OCI-LY7 (cell line): ENCODE data around the gene CCNC. TPM values are rescaled to one million over a fixed set of nuclear protein-coding genes. Genes with fewer than 3 reads are reported as not detected.

ENCODE experiments used
- BruUV-seq: library from RNA; stranded (reverse); fragments of 400-500 nt; replicated peaks from 2 replicates; lab custom pipeline; 2021; lab: Mats Ljungman, UMichigan
- CTCF ChIA-PET: fragments of 300-600 bp; sonication (Branson Sonifier 250); formaldehyde crosslinking; loops from one replicate; lab custom pipeline; 2022; ENCODE audit warnings: antibody characterized with exemption; ENCODE audit not compliant: unreplicated experiment; lab: Charles Lee
- POLR2A ChIA-PET: fragments of 300-600 bp; sonication (Branson Sonifier 250); formaldehyde crosslinking; loops from one replicate; lab custom pipeline; 2022; ENCODE audit warnings: antibody characterized with exemption; lab: Charles Lee
- DNase-seq: peaks from one replicate; pipeline ENCODE4 v3.0.0-alpha.2; 2015; ENCODE audit warnings: low spot score
- H2AFZ ChIP-seq: fragments of 200-600 bp; sonication (generic), shearing (Covaris generic); 2 replicates; pipeline ENCODE4 v1.6.1; 2014; ENCODE audit warnings: mild to moderate bottlenecking, antibody characterized with exemption, low read length, moderate library complexity
- H3K27ac ChIP-seq: fragments of 200-600 bp; sonication (generic); 2 replicates; pipeline ENCODE4 v1.5.1; 2014; ENCODE audit warnings: mixed run types, low read depth, mild to moderate bottlenecking, moderate library complexity, low read length, inconsistent platforms; ENCODE audit not compliant: poor library complexity, severe bottlenecking
- H3K36me3 ChIP-seq: fragments of 200-600 bp; sonication (generic); 2 replicates; pipeline ENCODE4 v1.6.1; 2014; ENCODE audit warnings: mild to moderate bottlenecking, antibody characterized with exemption, low read length, moderate library complexity, mixed read lengths; ENCODE audit not compliant: insufficient read depth
- H3K4me1 ChIP-seq: fragments of 200-600 bp; sonication (generic); 2 replicates; pipeline ENCODE4 v1.5.1; 2014; ENCODE audit warnings: mild to moderate bottlenecking, low read length; ENCODE audit not compliant: insufficient read depth, poor library complexity, severe bottlenecking
- H3K4me2 ChIP-seq: fragments of 200-600 bp; sonication (generic); 2 replicates; pipeline ENCODE4 v1.6.1; 2014; ENCODE audit warnings: mild to moderate bottlenecking, low read length
- H3K4me3 ChIP-seq: fragments of 200-600 bp; sonication (generic); 2 replicates; pipeline ENCODE4 v1.5.1; 2014; ENCODE audit warnings: mild to moderate bottlenecking, low read depth, low read length; ENCODE audit not compliant: poor library complexity, severe bottlenecking
- H3K79me2 ChIP-seq: fragments of 200-600 bp; sonication (generic); 2 replicates; pipeline ENCODE4 v1.6.1; 2016; ENCODE audit warnings: low read depth, mild to moderate bottlenecking, low read length, moderate library complexity, mixed read lengths; ENCODE audit not compliant: insufficient read depth
- H3K9me2 ChIP-seq: fragments of 200-600 bp; sonication (generic); 2 replicates; pipeline ENCODE4 v1.6.1; 2016; ENCODE audit warnings: mild to moderate bottlenecking, low read length, mixed read lengths; ENCODE audit not compliant: insufficient read depth
- H3K9me3 ChIP-seq: fragments of 200-600 bp; sonication (generic); 2 replicates; pipeline ENCODE4 v1.6.1; 2014; ENCODE audit warnings: mild to moderate bottlenecking, mixed run types, low read length, mixed read lengths
- H4K20me1 ChIP-seq: fragments of 200-600 bp; sonication (generic); 2 replicates; pipeline ENCODE4 v1.6.1; 2014; ENCODE audit warnings: mild to moderate bottlenecking, antibody characterized with exemption, low read length, moderate library complexity, mixed read lengths; ENCODE audit not compliant: insufficient read depth
- CTCF ChIP-seq: fragments of 200-600 bp; sonication (generic); conservative IDR thresholded peaks from 2 replicates; pipeline ENCODE4 v1.5.1; 2014; ENCODE audit warnings: mild to moderate bottlenecking, antibody characterized with exemption, low read length, moderate library complexity, mixed read lengths
- EZH2phosphoT487 ChIP-seq: fragments of 200-600 bp; sonication (generic); IDR thresholded peaks from 2 replicates; pipeline ENCODE4 v1.6.1; 2018; ENCODE audit warnings: low read depth, borderline replicate concordance, mild to moderate bottlenecking, mixed run types, antibody characterized with exemption, low read length, moderate library complexity, mixed read lengths
- intact Hi-C: fragments of 100-400 bp; cut with micrococcal nuclease; formaldehyde crosslinking; loops from one replicate; pipeline ENCODE4 v1.10.0; 2022; ENCODE audit not compliant: unreplicated experiment
- total RNA-seq, 2 experiments: library from RNA; depleted of rRNA in 1 of 2; stranded (reverse); fragments of >200 nt in 1 of 2; shearing (Covaris generic) in 1 of 2; gene quantifications; 2 replicates each; pipeline ENCODE4 v1.2.3, GENCODE V29; 2014 to 2022

Gene CCNC
- total RNA-seq, 2 experiments from 2014 or later, result 58.4 to 91.9 TPM

- H2AFZ ChIP-seq, result no peak within 1 kb of the TSS
- H3K4me1 ChIP-seq, result no peaks in the 10 kb centered on the region
- intact Hi-C loops, result no loop called here
- ChIA-PET CTCF (no interaction called here), POLR2A (no interaction called here)
- no peaks in the 10 kb centered on the region for H3K9me2 ChIP-seq
- H3K4me2 ChIP-seq, result no peak within 1 kb of the TSS
- no peak within 1 kb of the TSS for H3K27ac ChIP-seq
- DNase-seq, result no peak
- BruUV-seq, result no TSS peak
- no peaks in the 10 kb centered on the region for H4K20me1 ChIP-seq
- H3K79me2 ChIP-seq, result no peaks in the 10 kb centered on the region
- no peaks in the 10 kb centered on the region for H3K36me3 ChIP-seq
- TF ChIP-seq EZH2phosphoT487 (no peak), CTCF (no peak)
- no peaks in the 10 kb centered on the region for H3K9me3 ChIP-seq
- no peak within 1 kb of the TSS for H3K4me3 ChIP-seq
Observed at GRCh38 chr6:99606656-99607415, 38.4 kb upstream of the CCNC start, which contains the start of gene PRDM13. TSS of gene PRDM13 (plus strand) at chr6:99606833. CDS start at chr6:99607035, 202 bp downstream.

DNA sequence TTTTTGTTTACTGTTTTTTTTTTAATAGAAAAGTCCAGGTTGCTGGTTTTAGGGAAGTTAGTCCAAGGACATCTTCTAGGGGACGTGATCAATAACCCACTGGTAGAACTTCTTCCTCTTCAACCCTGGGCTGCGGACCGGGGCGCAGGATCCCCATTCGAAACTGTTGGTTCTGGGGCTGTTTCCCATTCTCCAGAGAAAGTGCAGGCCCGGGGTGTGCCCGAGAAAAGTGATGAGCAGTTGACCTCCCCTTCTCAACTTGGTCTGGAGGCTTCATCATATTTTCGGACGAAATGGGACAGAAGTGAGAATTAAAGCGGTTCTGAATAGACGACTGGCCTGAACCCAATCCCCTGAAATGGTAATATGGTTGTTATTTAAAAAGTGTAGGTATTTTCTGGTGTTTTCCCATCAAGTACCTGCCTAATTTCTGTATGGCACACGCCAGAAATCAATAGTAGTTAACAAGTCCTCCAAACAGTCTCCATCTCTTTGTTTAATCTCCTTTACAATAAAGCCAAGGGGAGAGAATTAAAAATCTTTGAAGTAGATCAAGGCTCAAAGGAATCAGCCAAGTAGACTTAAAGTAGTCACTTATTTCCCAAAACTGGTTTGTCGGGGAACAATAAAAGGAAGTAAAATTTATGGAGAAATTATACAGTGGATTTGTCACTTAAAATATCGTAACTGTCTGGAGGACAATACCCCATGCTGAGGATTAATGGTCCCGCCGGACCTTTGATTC is 37.6 kb upstream of the CCNC start:
- no peak overlapping the region for H3K4me3 ChIP-seq
- no peaks in the 10 kb centered on the region for H3K9me2 ChIP-seq
- ChIA-PET CTCF (no interaction called here), POLR2A (no interaction called here)
- H3K9me3 ChIP-seq, result no peaks in the 10 kb centered on the region
- intact Hi-C loops, result no loop called here
- TF ChIP-seq EZH2phosphoT487 (no peak), CTCF (no peak)
- no peaks in the 10 kb centered on the region for H3K36me3 ChIP-seq
- H3K4me1 ChIP-seq, result no peaks in the 10 kb centered on the region
- H3K27ac ChIP-seq, result no peak overlapping the region
- no TSS peak for BruUV-seq
- no peaks in the 10 kb centered on the region for H3K79me2 ChIP-seq
- H2AFZ ChIP-seq, result no peak overlapping the region
- H4K20me1 ChIP-seq, result no peaks in the 10 kb centered on the region
- H3K4me2 ChIP-seq, result no peak overlapping the region
- no peak for DNase-seq
